PFSK-1 (cell line): ENCODE results near the gene CNIH3.

ENCODE experiments used
- FOXP2 ChIP-seq: optimal IDR thresholded peaks from 2 replicates; pipeline ENCODE3; 2011; ENCODE audit warnings: borderline replicate concordance, control low read depth, inconsistent platforms; ENCODE audit not compliant: insufficient read depth; ENCODE audit errors: extremely low read length, extremely low read depth
- POLR2AphosphoS5 ChIP-seq: IDR thresholded peaks from 2 replicates; pipeline ENCODE4 v1.6.1; 2012; ENCODE audit warnings: low read depth, mild to moderate bottlenecking, control low read depth, low read length, moderate library complexity
- REST ChIP-seq, 2 experiments: IDR thresholded peaks; 2 replicates each; pipeline versions ENCODE4 v1.6.1 to v1.8.0; 2011 to 2012; ENCODE audit warnings: low read depth in 2 of 2, low read length in 2 of 2, control low read depth in 1 of 2, inconsistent platforms in 1 of 2, mild to moderate bottlenecking in 1 of 2, moderate library complexity in 1 of 2; ENCODE audit not compliant: insufficient read depth in 1 of 2
- SIN3A ChIP-seq: IDR thresholded peaks from 2 replicates; pipeline ENCODE4 v1.6.1; 2012; ENCODE audit warnings: mild to moderate bottlenecking, low read length, moderate library complexity, borderline replicate concordance; ENCODE audit not compliant: insufficient read depth
- TAF1 ChIP-seq: IDR thresholded peaks from 2 replicates; pipeline ENCODE4 v1.6.1; 2012; ENCODE audit warnings: low read length, control low read depth, borderline replicate concordance; ENCODE audit not compliant: insufficient read depth

The CNIH3 gene

GRCh38 chr1:224656392-224656791, 40.3 kb downstream of the CNIH3 start:
- TF ChIP-seq TAF1 = no peak
- TF ChIP-seq POLR2AphosphoS5 = no peak
- no peak for TF ChIP-seq SIN3A
- TF ChIP-seq REST (IDR thresholded peaks at IDR 0.05; ENCODE audit: insufficient read depth in 1 of 2, low read depth in 2 of 2, low read length in 2 of 2) = no peak
- TF ChIP-seq FOXP2 = no peak

GRCh38 chr1:224660074-224660473, 44.0 kb downstream of the CNIH3 start:
- TF ChIP-seq FOXP2 (no peak), TAF1 (no peak), SIN3A (no peak), POLR2AphosphoS5 (no peak), REST (IDR thresholded peaks at IDR 0.05; ENCODE audit: insufficient read depth in 1 of 2, low read depth in 2 of 2, low read length in 2 of 2) (no peak)

- TF ChIP-seq TAF1 (no peak), REST (IDR thresholded peaks at IDR 0.05; ENCODE audit: insufficient read depth in 1 of 2, low read depth in 2 of 2, low read length in 2 of 2) (no peak), POLR2AphosphoS5 (no peak), FOXP2 (no peak)
These were observed 46.8 kb downstream of the CNIH3 start for GRCh38 chr1:224662870-224663269.

- TF ChIP-seq TAF1 = no peak
- no peak for TF ChIP-seq SIN3A
- no peak for TF ChIP-seq FOXP2
- TF ChIP-seq POLR2AphosphoS5 = no peak
- TF ChIP-seq REST (IDR thresholded peaks at IDR 0.05; ENCODE audit: insufficient read depth in 1 of 2, low read depth in 2 of 2, low read length in 2 of 2) = no peak
These were observed 48.9 kb downstream of the CNIH3 start for GRCh38 chr1:224665016-224665415.

GRCh38 chr1:224666078-224666477, 50.0 kb downstream of the CNIH3 start:
- TF ChIP-seq POLR2AphosphoS5 (no peak), FOXP2 (no peak), REST (IDR thresholded peaks at IDR 0.05; ENCODE audit: insufficient read depth in 1 of 2, low read depth in 2 of 2, low read length in 2 of 2) (no peak), SIN3A (no peak), TAF1 (no peak)
